ENCODE data around the gene NT5DC3.

GRCh38 chr12:103836345-103836744, 4.7 kb downstream of the NT5DC3 start:
- TF ChIP-seq CTCF (IDR thresholded peaks at IDR 0.05; ENCODE audit: low read length) (no peak), EZH2phosphoT487 (IDR thresholded peaks at IDR 0.05; ENCODE audit: low read length) (no peak), EZH2 (optimal IDR thresholded peaks at IDR 0.05; ENCODE audit: low read depth, low read length) (no peak)

All from MM.1S (cell line).